ENCODE results near the gene DCAF8L2.
"Not testable (repeated sequence)": the region's sequence is repeated elsewhere in the genome, so short reads cannot be mapped to it uniquely, and the experiment has no call there.

The DCAF8L2 gene

DNA sequence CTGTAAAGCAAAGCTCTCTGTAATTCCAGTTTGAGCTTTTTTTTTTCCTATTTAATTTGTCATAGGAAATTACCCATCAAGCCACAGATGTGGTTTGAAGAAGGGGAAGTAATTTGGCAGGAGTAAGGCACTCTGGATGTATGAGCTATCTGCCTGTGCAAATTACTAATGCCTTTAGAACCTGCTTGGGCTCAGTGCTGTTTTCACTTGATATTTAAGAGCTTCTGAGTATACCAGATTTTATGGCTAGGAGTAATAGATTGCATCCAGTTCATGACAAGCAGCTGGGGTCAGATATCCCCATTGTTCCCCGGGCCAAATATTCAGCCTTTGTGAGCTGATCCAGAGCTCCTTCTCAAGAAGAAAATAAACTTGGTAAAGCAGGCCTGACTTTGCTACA, 89.1 kb downstream of the DCAF8L2 start:
- DNase-seq, result peak; percentile 70

DNA sequence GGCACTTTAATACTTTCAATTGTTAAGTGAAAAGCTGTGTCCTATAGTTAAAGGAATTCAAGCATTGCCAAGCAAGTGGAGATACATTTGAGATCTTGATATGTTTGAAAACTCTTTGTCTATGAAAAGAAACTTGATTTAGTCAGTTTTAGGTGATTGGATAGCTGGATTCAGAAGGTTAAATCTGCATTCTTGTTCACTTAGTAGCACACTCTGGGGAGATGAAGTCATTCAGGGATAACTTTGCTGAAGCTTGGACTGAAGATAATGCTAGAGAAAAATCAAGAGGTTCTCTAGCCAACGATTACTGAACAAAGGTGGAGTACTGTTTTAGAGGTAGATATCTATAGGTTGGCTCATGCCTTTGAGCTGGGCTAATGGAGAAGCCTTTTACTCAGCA, 90.6 kb downstream of the DCAF8L2 start:
- peak; percentile 56 for DNase-seq

DNA sequence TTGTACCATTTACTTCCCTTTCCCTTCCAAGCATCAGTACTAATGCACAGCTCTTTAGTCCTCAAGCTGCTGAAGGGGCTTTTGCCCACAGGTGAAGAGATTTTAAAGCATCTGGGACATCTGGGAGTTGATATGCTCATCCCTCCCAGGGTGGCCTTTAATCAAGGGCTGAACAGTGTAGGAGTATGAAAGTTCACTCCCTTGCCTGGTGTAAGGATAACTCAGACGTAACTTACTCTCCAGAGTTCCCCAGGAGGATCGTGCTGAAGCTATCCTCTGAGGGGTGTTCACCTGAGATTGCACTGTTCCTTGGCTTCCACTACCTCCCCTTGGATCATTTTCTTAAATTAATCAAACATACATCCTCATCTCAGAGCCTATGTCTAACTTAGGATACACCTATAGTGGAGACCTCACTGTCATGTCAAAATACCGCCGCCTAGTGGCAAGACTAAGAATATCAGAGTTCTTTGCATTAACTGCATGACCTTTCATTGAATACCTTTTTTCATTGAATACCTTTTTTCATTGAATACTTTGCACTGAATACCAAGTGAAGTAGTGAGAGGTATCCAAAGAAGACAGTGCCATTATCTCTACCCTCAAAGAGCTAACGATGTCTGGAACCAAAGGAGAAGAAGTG, 93.5 kb downstream of the DCAF8L2 start:
- peak; percentile 13 for DNase-seq

DNA sequence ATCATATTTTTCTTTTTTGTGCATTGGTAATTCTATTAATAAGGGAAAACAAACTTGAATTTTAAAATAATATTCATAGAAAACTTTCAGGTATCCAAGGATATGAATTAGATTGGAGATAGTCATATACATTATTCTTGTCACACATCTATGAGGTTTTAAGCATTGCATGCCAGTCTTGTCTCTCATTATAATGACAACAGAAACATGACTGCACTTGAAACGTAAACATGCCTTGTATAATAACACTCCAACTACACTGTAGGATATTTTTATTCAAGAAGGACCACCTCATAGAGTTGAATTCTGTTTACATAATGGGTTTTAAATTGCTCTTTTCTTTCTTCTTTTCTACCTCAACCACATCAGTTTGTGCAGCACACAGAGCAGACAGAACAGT, 104.5 kb downstream of the DCAF8L2 start:
- DNase-seq, result no peak

DNA sequence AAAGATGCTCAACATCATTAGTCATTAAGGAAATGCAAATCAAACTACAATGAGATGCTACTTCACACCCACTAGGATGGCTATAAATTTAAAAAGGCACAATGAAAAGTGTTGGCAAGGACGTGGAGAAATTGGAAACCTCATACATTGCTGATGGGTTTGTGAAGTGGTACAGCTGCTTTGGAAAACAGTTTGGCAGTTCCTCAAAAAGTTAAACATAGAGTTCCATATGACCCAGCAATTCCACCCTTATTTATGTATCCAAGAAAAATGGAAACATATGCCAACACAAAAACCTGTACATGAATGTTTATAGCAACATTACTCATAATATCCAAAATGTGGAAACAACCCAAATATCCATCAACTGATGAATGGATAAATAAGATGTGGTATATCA, 116.4 kb downstream of the DCAF8L2 start:
- DNase-seq, result peak; percentile 7

DNA sequence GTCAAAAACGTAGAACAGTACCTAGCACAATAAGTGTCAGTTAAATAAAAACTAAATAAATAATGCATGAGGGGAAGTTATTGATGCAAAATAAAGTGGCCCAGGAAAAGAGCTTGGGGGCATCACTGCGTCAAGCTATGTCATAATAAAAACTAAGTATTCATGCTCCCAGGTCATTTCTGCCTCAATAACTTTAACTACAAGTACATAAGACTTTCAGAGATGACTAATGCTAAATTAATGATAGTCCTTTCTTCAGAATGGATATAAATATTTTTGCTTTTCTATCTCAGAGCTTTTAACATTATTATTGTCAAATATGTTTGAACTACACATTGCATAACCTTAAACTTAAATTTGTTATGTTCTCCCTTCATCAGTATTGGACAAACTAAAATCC, 125.5 kb downstream of the DCAF8L2 start:
- DNase-seq, result no peak

DNA sequence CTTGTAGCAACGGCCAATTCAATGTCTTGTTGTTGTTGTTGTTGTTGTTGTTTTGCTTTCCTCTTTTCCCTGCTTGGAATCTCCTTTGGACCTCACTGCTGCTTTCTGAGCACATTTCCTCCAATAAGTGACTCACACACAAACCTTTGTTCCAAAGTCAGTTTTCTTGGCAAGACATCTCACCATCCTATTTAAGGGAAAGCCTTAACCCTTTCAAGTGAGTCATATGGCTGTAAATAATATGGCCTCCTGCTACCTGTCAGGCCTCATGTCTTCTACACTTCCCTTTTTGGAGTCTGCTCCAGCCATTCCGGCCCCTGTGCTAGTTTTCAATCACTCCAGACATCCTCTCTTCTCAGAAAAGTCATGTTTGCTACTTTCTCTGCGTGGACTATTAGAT, 138.1 kb downstream of the DCAF8L2 start:
- DNase-seq, result peak; percentile 72

DNA sequence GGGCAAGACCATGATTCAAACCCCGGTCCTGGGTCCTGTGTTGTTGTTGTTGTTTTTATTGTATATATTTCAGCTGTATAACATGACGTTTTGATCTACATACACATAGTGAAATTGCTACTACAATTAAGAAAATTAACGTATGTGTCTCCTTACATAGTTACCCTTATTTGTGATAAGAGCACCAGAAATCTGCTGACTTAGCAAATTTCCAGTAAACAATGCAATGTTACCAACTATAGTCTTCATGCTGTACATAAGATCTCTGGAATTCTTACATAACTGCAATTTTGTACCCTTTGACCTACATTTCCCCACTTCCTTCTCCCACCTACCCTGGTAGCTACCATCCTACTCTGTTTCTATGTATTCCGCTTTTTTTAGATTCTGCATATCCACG, 141.8 kb downstream of the DCAF8L2 start:
- no peak for DNase-seq

DNA sequence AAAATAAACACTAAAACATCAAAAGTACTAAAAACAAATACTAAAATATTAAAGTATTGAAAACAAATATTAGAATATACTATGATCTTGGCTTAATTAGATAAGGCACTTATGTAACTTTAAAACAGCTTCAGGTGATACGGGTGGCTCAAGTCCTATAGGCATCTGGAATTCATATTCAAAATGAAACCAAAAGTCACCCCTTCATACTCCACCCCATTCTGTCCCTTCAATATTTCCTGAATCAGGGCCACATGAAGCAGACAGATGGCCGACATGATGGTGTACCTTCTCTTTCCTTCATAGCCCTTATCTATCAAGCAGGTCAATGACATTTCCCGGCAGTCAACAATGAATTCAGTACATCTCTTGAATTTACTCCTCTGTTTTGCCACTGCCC, 145.8 kb downstream of the DCAF8L2 start:
- no peak for DNase-seq

DNA sequence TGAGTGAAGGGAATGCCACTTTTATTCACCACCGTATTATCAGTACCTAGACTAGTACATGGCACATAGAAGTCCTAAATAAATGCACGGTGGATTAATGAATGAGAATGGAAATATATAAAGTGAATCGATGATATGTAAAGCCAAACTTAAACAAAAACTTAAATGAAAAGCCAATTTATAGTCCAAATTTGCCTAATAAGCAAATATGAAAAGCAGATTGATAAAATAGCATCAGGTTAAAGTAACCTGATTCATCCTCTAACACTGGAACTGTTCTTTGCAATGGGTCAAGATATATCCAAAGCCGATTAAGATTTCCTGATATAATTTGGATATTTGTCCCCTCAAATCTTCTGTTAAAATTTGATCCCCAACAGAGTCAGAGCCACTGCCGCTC, 150.8 kb downstream of the DCAF8L2 start:
- DNase-seq, result no peak

DNA sequence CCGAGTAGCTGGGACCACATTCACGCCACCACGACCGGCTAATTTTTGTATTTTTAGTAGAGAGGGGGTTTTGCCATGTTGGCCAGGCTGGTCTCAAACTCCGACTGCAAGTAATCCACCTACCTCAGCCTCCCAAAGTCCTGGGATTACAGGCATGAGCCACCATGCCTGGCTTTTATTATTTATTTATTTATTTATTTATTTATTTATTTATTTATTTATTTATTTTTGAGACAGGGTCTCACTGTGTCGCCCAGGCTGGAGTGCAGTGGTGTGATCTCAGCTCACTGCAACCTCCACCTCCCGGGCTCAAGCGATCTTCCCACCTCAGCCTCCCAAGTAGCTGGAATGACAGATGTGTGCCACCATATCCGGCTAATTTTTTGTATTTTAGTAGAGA, 153.4 kb downstream of the DCAF8L2 start:
- DNase-seq, result not testable (repeated sequence)

DNA sequence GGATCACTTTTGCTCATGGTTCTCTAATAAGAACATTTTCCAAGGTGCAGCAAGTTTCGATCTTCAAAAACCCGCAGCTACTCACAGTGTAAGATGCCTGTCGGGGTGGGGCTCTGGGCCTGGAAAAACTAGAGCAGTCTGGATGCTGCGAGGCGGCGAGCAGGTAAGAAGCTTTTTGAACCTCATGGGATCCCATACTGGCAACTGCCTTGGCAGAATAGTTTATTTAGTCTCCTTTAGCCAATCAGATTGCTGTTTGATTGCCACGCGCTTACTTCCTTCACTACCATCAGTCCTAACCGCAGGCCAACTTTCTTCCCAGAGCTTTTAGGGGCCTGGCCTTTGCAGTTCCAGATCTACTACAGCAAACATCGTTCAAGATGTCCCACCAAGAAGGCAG, 156.4 kb downstream of the DCAF8L2 start:
- no peak for DNase-seq

DNA sequence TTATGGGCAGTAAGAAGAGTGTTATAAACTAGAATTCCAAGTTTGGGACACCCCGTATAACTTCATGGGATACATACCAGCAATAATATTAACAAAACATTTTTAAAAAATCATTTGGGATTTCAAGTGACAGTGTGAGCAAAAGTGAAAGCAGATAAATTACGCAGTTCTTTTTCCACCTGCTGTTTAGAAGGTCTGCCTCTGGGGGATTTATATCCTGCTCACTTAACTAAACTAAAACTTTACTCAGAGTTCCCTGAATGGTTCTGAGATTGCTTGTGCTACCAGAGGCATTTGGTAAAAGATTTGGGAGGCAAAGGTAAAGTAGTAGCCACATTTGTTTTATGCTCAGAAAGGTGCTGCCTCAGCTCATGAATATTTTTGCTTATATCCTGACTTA, 160.2 kb downstream of the DCAF8L2 start:
- DNase-seq, result not testable (repeated sequence)

DNA sequence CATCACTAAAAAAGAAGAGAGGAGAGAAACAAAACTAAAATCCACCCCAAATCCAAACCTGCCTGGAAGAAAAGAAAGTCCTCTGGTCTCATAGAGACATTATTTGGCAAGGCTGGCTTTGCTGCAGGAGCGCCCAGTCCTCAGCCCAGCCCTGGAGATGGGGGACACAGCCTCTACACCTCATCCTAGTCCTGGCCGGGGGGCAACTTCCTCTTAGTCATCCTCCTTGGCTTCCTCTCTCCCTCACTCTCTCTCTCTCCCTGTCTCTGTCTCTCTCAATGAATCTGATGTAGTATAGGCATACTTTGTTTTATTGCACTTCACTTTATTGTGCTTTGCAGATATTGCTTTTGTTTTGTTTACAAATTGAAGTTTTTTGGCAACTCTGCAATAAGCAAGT, 161.8 kb downstream of the DCAF8L2 start:
- DNase-seq, result no peak

DNA sequence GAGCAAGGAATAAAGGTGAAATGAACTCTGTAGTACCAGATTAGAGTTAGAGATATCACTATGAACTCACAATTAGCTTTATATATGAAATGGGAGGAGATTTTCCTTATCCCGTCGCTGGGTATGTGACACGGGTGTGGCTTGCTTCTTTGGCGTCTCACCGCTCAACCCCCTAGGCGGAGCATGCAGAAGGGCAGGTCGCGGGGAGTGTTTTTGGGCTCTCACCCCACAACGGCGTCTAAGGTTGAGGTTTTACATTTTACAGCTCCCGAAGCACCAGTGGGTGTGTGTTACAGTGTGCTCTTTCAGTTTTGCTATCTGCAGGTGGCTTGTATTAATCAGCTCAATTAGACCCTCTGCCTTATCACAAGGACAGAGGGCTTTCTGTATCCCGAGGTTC, 175.6 kb downstream of the DCAF8L2 start:
- no peak for DNase-seq

DNA sequence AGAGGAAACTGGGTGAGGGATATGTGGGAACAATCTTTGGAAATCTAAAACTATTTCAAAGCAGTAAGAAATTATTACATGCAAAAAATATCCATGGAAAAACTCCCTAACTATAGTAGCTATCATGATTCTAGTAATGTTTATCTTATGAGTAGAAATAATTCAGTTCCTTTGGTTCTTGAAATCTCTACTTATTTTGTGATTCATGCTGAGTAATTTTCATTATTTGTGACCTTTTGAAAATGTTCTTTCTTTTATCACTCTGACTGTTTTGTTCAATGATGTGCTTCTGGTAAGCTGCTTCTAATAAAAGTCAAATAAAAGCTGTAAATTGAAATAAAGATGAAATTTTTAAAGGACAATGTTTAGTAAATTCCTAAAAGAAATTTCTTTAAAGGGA, 177.2 kb downstream of the DCAF8L2 start:
- no peak for DNase-seq

DNA sequence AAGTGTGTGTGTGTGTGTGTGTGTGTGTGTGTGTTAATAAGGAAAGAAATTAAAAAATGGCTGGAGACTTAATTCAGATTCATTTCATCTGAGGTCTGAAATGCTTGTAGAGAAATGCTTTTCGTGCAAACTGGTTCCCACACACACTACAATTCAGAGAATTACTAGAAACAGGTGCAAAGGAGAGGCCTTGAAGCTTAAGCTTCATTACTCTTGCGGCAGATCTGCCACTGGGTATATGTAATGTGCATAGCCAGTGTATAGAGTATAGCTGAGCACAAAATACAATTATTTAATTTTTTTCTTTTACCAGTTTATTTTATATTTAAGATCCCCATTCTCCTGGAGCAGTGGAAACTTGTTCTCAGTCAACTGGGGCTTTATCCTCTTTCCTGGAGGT, 185.8 kb downstream of the DCAF8L2 start:
- no peak for DNase-seq

DNA sequence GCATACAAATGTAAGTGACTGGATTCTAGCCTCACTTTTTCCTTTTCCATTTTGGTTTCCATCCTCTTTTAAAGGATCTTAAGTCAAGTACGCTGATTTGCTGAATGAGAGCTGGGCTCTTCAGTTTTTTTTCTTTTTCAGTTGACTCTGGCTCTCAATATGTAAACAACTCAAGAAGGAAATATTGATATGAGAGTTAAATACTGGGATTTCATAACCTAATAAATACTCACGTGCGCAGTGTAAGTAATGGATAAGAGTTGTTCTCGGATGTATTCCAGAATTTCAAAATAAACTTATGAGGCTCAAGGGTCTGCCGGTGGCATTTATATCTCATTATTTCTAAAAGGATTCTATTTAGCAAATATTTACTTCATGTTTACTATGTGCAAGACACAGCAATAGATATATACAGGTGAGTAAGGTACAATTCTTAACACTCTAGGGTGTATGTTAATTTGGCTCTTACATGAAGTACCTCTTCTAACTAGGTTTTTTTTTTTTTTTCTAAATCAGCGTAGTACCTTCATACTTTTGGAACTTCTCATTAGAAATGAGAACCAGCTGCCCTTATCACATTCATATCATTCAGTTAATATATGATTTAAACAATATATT, 206.6 kb downstream of the DCAF8L2 start:
- DNase-seq, result no peak

DNA sequence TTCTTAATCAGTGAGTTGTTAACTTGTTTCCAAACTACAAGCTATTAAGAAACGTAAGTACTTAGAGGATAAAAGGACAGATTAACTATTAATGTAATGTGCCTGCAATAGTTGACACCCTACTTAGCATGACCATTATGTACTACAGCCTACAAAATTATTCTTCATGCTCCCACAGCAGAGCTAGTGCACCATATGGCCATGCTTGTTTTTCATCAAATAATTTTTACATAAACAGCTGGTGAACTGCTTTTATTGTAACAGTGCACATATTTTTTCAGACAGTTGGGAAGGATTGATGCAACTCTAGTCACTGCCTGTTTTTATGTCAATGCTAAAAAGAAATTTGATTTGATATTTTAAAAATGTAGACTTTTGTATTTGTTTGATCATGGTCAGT, 207.4 kb downstream of the DCAF8L2 start:
- no peak for DNase-seq

Data from fibroblast of skin of abdomen (primary cell).